ENCODE results near the gene CHMP5. TPM values are rescaled to one million over a fixed set of nuclear protein-coding genes. Genes with fewer than 3 reads are reported as not detected.
A peak's percentile ranks its signal among the peaks of the same experiment; 100 is the strongest.

CHMP5 gene
- 70.0 and 93.2 TPM in 2 replicates for total RNA-seq (2014; rRNA removed; shearing (Covaris generic))

- in situ Hi-C loops (cut with HindIII; ENCODE audit: low sequenced_read_pairs) = no loop called here
Measured at GRCh38 chr9:33264473-33265177, at the start of gene CHMP5, which contains the start of gene BAG1. Gene CHMP5 (plus strand): TSS chr9:33265049. CDS start chr9:33265079, 30 bp downstream. Gene BAG1 (minus strand): TSS chr9:33264708.

GRCh38 chr9:33220681-33221567 is 43.9 kb upstream of the CHMP5 start:
- DNase-seq (ENCODE audit: low spot score) = no peak
- in situ Hi-C loops (cut with HindIII; ENCODE audit: low sequenced_read_pairs) = no loop called here

More at GRCh38 chr9:33264473-33265177, at the start of gene CHMP5, which contains the start of gene BAG1:
- peak; percentile 100 for DNase-seq (ENCODE audit: low spot score)

GRCh38 chr9:33221568-33221884 is 43.3 kb upstream of the CHMP5 start:
- DNase-seq (ENCODE audit: low spot score) = no peak
- in situ Hi-C loops (cut with HindIII; ENCODE audit: low sequenced_read_pairs) = no loop called here

- no peak for DNase-seq (ENCODE audit: low spot score)
- in situ Hi-C loops (cut with HindIII; ENCODE audit: low sequenced_read_pairs) = no loop called here
Measured at GRCh38 chr9:33222031-33222430, 42.8 kb upstream of the CHMP5 start.

GRCh38 chr9:33223696-33224095 is 41.2 kb upstream of the CHMP5 start:
- no peak for DNase-seq (ENCODE audit: low spot score)
- in situ Hi-C loops (cut with HindIII; ENCODE audit: low sequenced_read_pairs) = no loop called here

GRCh38 chr9:33225319-33226147 is 39.3 kb upstream of the CHMP5 start:
- DNase-seq (ENCODE audit: low spot score) = peak; percentile 81
- in situ Hi-C loops (cut with HindIII; ENCODE audit: low sequenced_read_pairs) = no loop called here

- in situ Hi-C loops (cut with HindIII; ENCODE audit: low sequenced_read_pairs) = no loop called here
Measured at GRCh38 chr9:33227008-33227398, 37.8 kb upstream of the CHMP5 start.

GRCh38 chr9:33227741-33228140 is 37.1 kb upstream of the CHMP5 start:
- in situ Hi-C loops (cut with HindIII; ENCODE audit: low sequenced_read_pairs) = no loop called here
- no peak for DNase-seq (ENCODE audit: low spot score)

More at GRCh38 chr9:33227008-33227398, 37.8 kb upstream of the CHMP5 start:
- DNase-seq (ENCODE audit: low spot score) = no peak

- DNase-seq (ENCODE audit: low spot score) = no peak
- in situ Hi-C loops (cut with HindIII; ENCODE audit: low sequenced_read_pairs) = no loop called here
Measured at GRCh38 chr9:33228606-33229005, 36.2 kb upstream of the CHMP5 start.

GRCh38 chr9:33229359-33230114 is 35.3 kb upstream of the CHMP5 start:
- DNase-seq (ENCODE audit: low spot score) = no peak
- in situ Hi-C loops (cut with HindIII; ENCODE audit: low sequenced_read_pairs) = no loop called here

GRCh38 chr9:33230756-33231622 is 33.9 kb upstream of the CHMP5 start:
- in situ Hi-C loops (cut with HindIII; ENCODE audit: low sequenced_read_pairs) = no loop called here
- DNase-seq (ENCODE audit: low spot score) = no peak

GRCh38 chr9:33231623-33231942 is 33.3 kb upstream of the CHMP5 start:
- in situ Hi-C loops (cut with HindIII; ENCODE audit: low sequenced_read_pairs) = no loop called here
- DNase-seq (ENCODE audit: low spot score) = no peak

GRCh38 chr9:33232815-33233214 is 32.0 kb upstream of the CHMP5 start:
- in situ Hi-C loops (cut with HindIII; ENCODE audit: low sequenced_read_pairs) = no loop called here
- no peak for DNase-seq (ENCODE audit: low spot score)

- in situ Hi-C loops (cut with HindIII; ENCODE audit: low sequenced_read_pairs) = no loop called here
- peak; percentile 82 for DNase-seq (ENCODE audit: low spot score)
Measured at GRCh38 chr9:33233626-33234342, 31.1 kb upstream of the CHMP5 start.

GRCh38 chr9:33234511-33235467 is 30.1 kb upstream of the CHMP5 start:
- peak; percentile 7 for DNase-seq (ENCODE audit: low spot score)
- in situ Hi-C loops (cut with HindIII; ENCODE audit: low sequenced_read_pairs) = no loop called here

GRCh38 chr9:33236571-33236970 is 28.3 kb upstream of the CHMP5 start:
- in situ Hi-C loops (cut with HindIII; ENCODE audit: low sequenced_read_pairs) = no loop called here
- no peak for DNase-seq (ENCODE audit: low spot score)
